SU-DHL-6 (cell line): ENCODE data around the gene OR2H2.

Experiments used
- CTCF ChIP-seq: fragments of 200-600 bp; sonication (generic); IDR thresholded peaks from one replicate; pipeline ENCODE4 v1.5.1; 2017; ENCODE audit warnings: antibody characterized with exemption, mild to moderate bottlenecking, low read length, moderate library complexity; ENCODE audit not compliant: insufficient read depth, poor library complexity, severe bottlenecking
- EZH2phosphoT487 ChIP-seq: fragments of 200-600 bp; sonication (generic), shearing (Covaris generic); conservative IDR thresholded peaks from 2 replicates; pipeline ENCODE4 v1.6.1; 2018; ENCODE audit warnings: mild to moderate bottlenecking, antibody characterized with exemption, low read length, moderate library complexity, mixed read lengths

- TF ChIP-seq CTCF (no peak), EZH2phosphoT487 (no peak)
Observed at GRCh38 chr6:29611426-29611825, 26.5 kb downstream of the OR2H2 start.
